GM21737 (cell line): ENCODE measurements around the gene ZNF474.
"Not testable (repeated sequence)": the region's sequence is repeated elsewhere in the genome, so short reads cannot be mapped to it uniquely, and the experiment has no call there.

Experiments used
- ATAC-seq: cut with Tn5 transposase; IDR thresholded peaks from one replicate; pipeline ENCODE4 v1.9.1; 2021; ENCODE audit warnings: mild to moderate bottlenecking, moderate library complexity; ENCODE audit not compliant: unreplicated experiment

The ZNF474 gene

DNA sequence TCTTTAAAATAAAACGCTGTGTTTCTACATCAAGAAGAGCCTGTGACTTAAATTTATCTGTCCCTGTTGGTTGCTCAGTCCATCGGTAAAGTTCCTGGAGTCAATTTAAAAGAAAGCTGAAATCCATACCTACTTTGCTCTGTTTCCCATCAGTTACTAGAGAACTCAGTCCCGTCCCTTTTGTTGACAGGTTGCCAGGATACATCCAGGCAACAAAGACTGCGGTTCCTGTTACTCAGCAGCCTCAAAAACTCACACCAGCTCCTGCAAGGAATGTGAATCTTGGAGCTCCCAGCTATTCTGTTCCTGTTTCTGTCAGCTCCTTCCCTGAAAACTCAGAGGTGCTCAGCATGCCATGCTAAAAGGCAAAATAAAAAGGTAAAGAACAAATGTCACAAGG lies at the start of gene ZNF474:
ZNF474 (plus strand) TSS at position 241 of the 400 bp plus-strand sequence. CDS start 22,445 bp downstream, outside the sequence.
- no peak for ATAC-seq

DNA sequence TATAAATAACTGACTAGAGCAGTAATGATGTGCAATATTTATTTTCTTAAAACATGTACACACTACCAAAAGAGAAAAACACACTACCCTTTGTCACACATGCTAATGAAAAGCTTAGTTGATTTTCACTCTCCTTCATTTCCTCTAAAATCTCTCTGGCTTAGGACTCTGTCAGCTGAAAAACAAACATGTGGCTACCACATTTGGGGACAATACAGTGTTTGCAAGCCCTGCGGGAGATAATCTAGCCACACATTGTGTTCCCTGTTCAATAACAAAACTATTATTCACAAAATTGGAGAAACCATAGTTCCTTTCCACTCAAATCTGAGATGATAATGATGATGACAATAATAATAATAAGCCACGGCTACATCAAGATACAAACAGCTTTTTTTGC lies 47.8 kb upstream of the ZNF474 start:
- no peak for ATAC-seq

DNA sequence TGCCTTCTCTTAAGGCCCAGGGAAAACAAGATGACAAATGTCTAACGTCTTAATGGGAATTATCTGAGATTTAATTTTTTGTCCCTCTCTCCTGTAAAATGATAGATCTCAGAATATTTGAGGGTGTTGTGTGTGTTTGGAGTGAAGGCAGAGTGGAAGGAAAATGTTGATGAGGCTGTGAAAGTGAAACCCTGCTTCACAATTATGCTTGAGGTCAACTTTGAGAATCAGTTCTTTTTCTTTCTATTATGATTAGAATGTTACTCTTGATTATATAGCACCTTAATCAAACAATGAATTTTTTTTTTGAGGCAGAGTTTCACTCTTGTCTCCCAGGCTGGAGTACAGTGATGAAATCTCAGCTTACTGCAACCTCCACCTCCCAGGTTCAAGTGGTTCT lies 45.8 kb upstream of the ZNF474 start:
- no peak for ATAC-seq

- ATAC-seq = no peak
Observed at GRCh38 chr5:122085041-122085440, 44.3 kb upstream of the ZNF474 start.

DNA sequence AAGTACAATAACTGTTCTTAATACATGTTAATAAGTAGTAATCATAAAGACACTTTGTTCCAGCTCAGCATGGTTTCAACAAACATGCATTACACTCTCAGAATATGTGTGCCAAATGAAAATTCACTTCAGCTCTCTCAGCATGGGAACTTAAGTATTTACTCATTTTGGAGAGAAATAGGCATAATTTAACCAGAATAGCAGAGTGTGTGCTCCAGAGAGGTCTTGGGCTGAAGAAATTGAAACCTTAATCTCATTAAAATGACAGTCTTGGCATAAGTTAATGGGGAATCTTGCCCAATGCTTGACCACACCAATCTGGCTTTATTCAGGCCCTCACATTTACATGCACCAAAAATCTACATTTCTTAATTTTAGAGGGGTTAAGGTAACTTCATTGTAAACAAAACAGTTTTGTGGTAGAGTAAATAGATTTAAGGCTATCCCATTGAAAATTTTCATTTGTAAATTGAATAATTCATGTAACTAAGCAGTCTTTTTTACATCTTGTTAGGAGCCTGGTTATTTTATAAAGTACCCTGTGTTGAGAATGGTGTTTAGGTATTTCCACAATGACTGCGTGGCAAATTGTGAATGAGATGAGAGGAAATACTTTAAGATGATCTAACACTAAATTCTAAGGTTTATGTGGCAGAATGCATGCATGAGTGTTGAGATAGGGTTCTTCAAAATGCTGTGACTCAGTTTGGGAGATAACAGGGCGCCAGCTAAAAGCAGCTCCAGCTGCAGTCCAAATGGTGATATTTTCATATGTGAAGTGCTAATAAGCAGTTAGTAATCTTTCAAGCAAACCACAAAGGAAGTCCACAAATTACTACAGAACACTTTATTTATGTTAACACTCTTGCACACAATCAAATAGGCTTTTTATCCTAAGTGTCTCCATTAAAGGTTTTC lies 40.0 kb upstream of the ZNF474 start:
- ATAC-seq = no peak

- no peak for ATAC-seq
Observed at GRCh38 chr5:122091936-122092600, 37.3 kb upstream of the ZNF474 start.

- no peak for ATAC-seq
Observed at GRCh38 chr5:122093415-122094180, 35.7 kb upstream of the ZNF474 start.

DNA sequence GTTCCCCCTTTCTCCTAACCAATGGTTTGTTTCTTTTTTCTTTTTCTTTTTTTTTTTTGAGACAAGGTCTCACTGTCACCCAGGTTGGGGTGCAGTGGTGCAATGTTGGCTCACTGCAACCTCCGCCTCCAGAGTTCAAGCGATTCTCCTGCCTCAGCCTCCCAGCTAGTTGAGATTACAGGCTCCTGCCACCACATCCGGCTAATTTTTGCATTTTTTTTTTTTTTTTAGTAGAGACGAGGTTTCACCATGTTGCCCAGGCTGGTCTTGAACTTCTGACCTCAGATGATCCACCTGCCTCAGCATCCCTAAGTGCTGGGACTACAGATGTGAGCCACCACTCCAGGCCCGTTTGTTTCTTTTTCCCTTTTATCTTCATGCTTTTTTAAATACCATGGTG lies 35.1 kb upstream of the ZNF474 start:
- ATAC-seq = not testable (repeated sequence)

GRCh38 chr5:122095158-122095557 lies 34.2 kb upstream of the ZNF474 start:
- no peak for ATAC-seq

GRCh38 chr5:122097391-122097790 lies 32.0 kb upstream of the ZNF474 start:
- ATAC-seq = no peak

DNA sequence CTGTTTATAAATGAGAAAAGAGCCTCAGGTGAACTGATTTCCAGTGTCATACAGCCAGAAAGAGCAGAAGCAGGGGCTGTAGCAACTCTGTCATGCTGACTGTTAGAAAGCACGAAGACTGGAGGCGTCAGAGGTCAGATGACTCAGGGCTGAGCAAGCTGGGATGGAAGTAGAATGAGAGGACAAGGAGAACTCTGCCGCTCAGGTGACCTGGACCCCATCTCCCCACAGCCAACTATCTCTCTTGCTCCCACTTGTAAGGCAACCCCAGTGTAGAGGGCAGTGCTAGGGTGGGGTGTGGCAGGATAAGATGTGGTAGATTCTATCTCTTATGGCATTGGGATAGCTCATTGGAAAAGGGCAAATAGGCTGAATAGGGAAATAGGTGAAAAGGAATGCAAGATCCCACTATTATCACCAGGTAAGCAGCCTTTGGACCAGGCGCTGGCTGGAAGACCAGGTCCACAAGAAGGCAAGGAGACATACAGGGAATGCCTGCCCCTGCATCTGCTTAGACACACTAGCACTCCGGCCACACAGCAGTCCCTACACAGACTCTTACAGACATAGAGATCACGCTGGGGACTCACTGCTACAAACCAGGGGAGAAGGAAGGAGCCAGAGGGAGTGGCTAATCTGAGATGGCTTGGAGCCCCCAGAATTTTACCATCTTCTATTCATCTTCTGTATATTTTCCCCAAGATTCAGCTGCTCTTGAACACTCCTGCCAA lies 30.1 kb upstream of the ZNF474 start:
- no peak for ATAC-seq

GRCh38 chr5:122101636-122102285 lies 27.6 kb upstream of the ZNF474 start:
- ATAC-seq = no peak

DNA sequence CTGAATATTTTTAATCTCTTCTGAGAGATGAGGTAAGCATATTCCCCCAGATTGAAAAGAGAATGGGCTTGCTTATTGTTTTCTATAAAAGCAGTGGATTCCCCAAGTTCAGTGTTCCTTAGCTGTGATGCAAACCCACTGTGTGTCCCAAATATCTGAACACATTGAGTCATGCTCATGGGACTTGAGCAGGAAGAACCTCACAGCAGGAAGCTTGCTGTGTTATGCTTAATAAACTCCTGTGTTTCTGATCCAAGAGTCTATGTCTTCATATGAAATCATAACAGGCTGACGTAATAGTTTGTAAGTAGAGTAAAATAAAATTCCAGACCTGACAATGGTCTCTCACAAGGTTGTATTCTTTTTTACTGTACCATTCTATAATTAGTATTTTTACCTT lies 26.5 kb upstream of the ZNF474 start:
- no peak for ATAC-seq

DNA sequence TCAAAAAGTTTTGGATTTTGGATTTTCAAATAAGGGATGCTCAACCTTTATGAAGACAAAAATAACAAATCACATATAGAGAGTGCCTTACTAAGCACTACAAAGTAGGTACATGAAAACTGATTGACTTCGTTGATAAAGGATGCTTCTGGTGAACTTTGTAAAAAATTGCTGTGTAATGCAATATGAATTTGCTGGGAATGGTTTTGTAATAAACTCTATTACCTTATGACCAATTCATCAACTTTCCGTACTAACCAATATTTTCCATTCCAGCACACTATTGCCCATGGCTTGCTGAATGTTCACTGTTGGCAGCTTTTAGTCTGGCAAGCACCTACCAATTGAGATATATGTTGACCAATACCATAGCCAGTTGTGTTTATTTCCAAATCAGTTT lies 23.4 kb upstream of the ZNF474 start:
- no peak for ATAC-seq

DNA sequence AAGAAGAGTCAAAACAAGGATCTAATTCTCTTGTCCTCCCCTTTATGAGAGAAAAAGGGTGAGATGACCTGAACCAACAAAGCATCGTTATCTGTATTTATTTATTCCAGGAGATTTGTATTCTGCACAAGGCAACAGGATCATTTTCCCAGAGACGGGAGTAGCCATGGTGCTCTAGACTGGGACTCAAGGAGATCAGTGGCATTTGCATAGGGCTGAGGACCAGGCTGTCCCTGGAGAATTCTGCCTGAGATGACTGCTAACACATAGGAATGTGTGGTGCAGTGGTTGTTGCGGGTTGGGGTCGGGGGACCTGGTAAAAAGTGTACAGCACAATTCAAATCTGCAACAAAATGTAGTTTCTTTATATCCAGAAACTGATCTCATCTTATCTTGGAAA lies 22.3 kb upstream of the ZNF474 start:
- no peak for ATAC-seq

DNA sequence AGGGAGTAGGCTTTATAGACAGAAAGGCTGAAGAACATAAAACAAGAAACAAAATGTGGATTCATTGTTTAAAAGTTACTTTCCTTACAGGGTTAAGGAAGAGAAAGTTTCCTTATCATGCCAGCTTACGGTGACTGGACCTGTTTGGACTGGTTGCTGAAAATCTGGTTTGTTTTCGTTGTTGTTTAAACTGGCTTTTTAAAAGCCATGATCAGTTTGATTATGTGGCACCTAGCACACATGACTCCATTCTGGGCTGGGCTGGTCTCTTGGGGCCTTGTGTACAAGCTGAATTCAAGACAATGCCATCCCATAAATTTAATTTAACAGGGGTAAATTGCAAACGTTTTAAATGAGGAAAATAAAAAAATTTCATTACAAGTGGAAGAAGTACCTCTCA lies 18.4 kb upstream of the ZNF474 start:
- ATAC-seq = no peak

DNA sequence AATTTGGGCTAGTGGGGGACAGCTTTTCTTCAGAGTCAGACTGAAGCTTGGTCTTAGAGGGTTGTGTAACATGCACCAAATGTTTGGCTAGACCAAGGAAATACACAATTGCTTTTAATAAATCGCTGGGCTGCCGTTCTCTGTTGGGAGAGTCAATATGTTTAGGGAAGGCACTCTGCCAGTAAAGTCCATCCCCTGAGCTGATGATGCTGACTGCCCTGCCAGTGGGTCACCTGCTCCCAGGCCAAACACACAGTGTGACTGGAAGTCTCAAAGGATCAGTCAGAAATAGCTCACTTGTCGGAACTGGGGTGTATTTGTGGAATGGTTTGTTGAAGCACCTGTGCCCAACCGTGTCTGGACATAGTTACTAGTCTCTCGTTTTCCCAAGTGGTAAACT lies 17.9 kb upstream of the ZNF474 start:
- ATAC-seq = no peak

GRCh38 chr5:122112063-122112462 lies 17.3 kb upstream of the ZNF474 start:
- ATAC-seq = no peak

DNA sequence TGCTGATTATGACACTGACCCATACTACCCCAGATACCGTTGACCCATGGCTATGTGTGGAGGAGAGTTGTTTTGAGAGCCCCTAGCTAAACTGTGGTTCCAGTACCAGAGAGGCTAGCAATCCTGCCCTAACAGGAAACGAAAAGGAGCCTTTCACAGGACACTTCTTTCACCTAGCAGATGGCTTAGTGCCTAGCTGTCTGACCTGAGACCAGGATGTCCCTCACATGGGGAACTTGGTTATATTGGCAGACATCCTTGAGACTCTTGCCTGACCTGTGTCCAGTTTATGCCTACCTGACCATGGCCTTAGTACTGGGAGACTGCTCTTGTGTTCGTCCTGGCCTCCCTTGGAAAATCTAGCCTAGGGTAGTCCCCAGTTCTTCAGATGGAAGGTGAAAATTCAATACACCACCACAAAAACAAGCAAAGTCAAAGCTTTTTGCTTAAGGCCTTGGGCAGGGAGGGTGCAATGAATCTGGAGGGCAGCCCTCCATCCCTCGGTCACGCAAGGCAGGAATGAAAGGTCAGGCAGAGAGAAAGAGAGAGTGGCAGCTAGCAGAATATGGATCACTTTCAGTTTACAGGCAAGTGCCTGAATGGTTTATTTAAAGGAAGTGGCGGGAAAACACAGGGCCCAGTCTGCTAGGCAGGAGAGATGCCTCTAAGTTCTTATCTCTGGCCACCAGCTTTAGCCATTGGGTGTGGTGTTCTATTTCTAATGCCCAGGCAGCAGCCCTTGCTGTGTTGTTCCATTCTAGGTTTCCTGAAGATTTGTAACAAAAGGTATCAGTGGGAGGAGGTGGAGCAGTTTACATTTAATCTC lies 16.4 kb upstream of the ZNF474 start:
- no peak for ATAC-seq
